T-cell (primary cell): ENCODE data around the gene SRF. TPM values are rescaled to one million over a fixed set of nuclear protein-coding genes. Genes with fewer than 3 reads are reported as not detected.
"Not testable (repeated sequence)": the region's sequence is repeated elsewhere in the genome, so short reads cannot be mapped to it uniquely, and the experiment has no call there.

Experiments
- ATAC-seq, 4 experiments: fragments of 200-7000 bp in 3 of 4; fragments of 150-1000 bp in 1 of 4; cut with Tn5 transposase; replicated peaks in 1 of 4; 1 replicate in 3 of 4; 2 replicates in 1 of 4; pipeline ENCODE4 v1.10.0; 2021; ENCODE audit warnings: moderate library complexity in 3 of 4, mild to moderate bottlenecking in 2 of 4, moderate number of reproducible peaks in 1 of 4
- CTCF ChIA-PET, 2 donors: fragments of 300-600 bp; sonication (Branson Sonifier 250); formaldehyde crosslinking; loops; one replicate each; lab custom pipeline; 2022; ENCODE audit warnings: antibody characterized with exemption in 2 of 2; lab: Charles Lee
- POLR2A ChIA-PET, 2 donors: fragments of 300-600 bp; sonication (Branson Sonifier 250); formaldehyde crosslinking; loops; one replicate each; lab custom pipeline; 2022; ENCODE audit warnings: antibody characterized with exemption in 2 of 2; lab: Charles Lee
- DNase-seq, 35 experiments: peaks; one replicate each; pipeline versions ENCODE4 v3.0.0 to v3.0.0-alpha.2; 2013 to 2023
- H3K27ac ChIP-seq: one replicate; pipeline ENCODE4 v1.5.1; 2013; ENCODE audit warnings: low read length
- H3K27me3 ChIP-seq, 2 experiments: replicated peaks in 1 of 2; 1 replicate in 1 of 2; 2 replicates in 1 of 2; pipeline versions ENCODE4 v1.6.1 to v1.7.0; 2013; ENCODE audit warnings: low read length in 1 of 2, mixed read lengths in 1 of 2; ENCODE audit not compliant: control insufficient read depth in 2 of 2, insufficient read depth in 2 of 2; ENCODE audit errors: extremely low read depth in 1 of 2
- H3K36me3 ChIP-seq, 2 donors: 1 replicate in 1 of 2; 2 replicates in 1 of 2; pipeline versions ENCODE4 v1.6.1 to v1.7.0; 2013; ENCODE audit warnings: low read length in 1 of 2; ENCODE audit not compliant: control insufficient read depth in 2 of 2, insufficient read depth in 1 of 2; ENCODE audit errors: extremely low read depth in 1 of 2
- H3K4me1 ChIP-seq, 2 experiments: 1 replicate in 1 of 2; 2 replicates in 1 of 2; pipeline versions ENCODE4 v1.6.1 to v1.7.0; 2013; ENCODE audit warnings: low read length in 2 of 2, mixed read lengths in 1 of 2; ENCODE audit not compliant: insufficient read depth in 2 of 2, control insufficient read depth in 1 of 2; ENCODE audit errors: extremely low read depth in 1 of 2
- H3K4me3 ChIP-seq, 2 donors: 1 replicate in 1 of 2; 2 replicates in 1 of 2; pipeline versions ENCODE4 v1.5.1 to v1.7.0; 2013; ENCODE audit warnings: mild to moderate bottlenecking in 2 of 2, low read length in 1 of 2, moderate library complexity in 1 of 2; ENCODE audit not compliant: control insufficient read depth in 1 of 2; ENCODE audit errors: extremely low read depth in 1 of 2
- H3K9me3 ChIP-seq: 2 replicates; pipeline ENCODE4 v1.7.0; 2013
- H3K27ac Mint-ChIP-seq, 2 donors: one replicate each; pipeline ENCODE4 v1.8.0; 2020 to 2021; ENCODE audit warnings: mild to moderate bottlenecking in 2 of 2, mixed read lengths in 2 of 2
- H3K27me3 Mint-ChIP-seq, 2 donors: one replicate each; pipeline ENCODE4 v1.8.0; 2021 to 2022; ENCODE audit warnings: mixed read lengths in 2 of 2
- H3K36me3 Mint-ChIP-seq: one replicate; pipeline ENCODE4 v1.8.0; 2021; ENCODE audit warnings: mixed read lengths
- H3K4me1 Mint-ChIP-seq, 3 donors: one replicate each; pipeline ENCODE4 v1.8.0; 2020 to 2022; ENCODE audit warnings: mixed read lengths in 3 of 3, mild to moderate bottlenecking in 1 of 3
- H3K4me3 Mint-ChIP-seq, 3 donors: one replicate each; pipeline ENCODE4 v1.8.0; 2020 to 2022; ENCODE audit warnings: mild to moderate bottlenecking in 3 of 3, mixed read lengths in 3 of 3, moderate library complexity in 3 of 3
- H3K9me3 Mint-ChIP-seq, 3 donors: one replicate each; pipeline ENCODE4 v1.8.0; 2020 to 2022; ENCODE audit warnings: mixed read lengths in 3 of 3
- WGBS: methylation state at CpG from one replicate; pipeline ENCODE4 v1.1.5; 2013; ENCODE audit warnings: missing lambda C conversion rate; ENCODE audit not compliant: insufficient coverage; 5-methylcytosine and 5-hydroxymethylcytosine counted together
- total RNA-seq, 35 experiments: library from RNA in 6 of 35; stranded (reverse) in 6 of 35; fragments of 120-200 nt in 1 of 35; gene quantifications; one replicate each; pipeline versions ENCODE4 v1.2.1 to v1.2.4 and lab custom pipeline; 2013 to 2026

SRF gene
- total RNA-seq, 5 donors from 2014 or later (not counting 1 experiment from before 2014, with no cell fraction given), result 19.6 to 34.1 (median 33.7) TPM

- 75% methylated on average over 9 of the region's 12 CpGs for WGBS
- H3K4me3 ChIP-seq, result no peak overlapping the region
These were observed 43.9 kb upstream of the SRF start for GRCh38 chr6:43127180-43127579.

GRCh38 chr6:43127877-43128276 is 43.2 kb upstream of the SRF start:
- Mint-ChIP-seq H3K27me3 (peaks cover 0 to 2% of the 10 kb centered on the region in 2 donors), H3K4me3 (no peak overlapping the region), H3K9me3 (no peaks in the 10 kb centered on the region), H3K4me1 (no peaks in the 10 kb centered on the region), H3K36me3 (no peaks in the 10 kb centered on the region), H3K27ac (no peak overlapping the region)
- H3K36me3 ChIP-seq, result no peaks in the 10 kb centered on the region
- POLR2A ChIA-PET, result no interaction called here
- H3K27me3 ChIP-seq, result peaks cover 0 to 34% of the 10 kb centered on the region in 2 experiments
- 90% methylated on average over 7 of the region's 11 CpGs for WGBS
- H3K4me1 ChIP-seq, result no peaks in the 10 kb centered on the region
- no peak overlapping the region for H3K27ac ChIP-seq
- no peak overlapping the region for H3K4me3 ChIP-seq
- no peak for DNase-seq
- ATAC-seq, result no peak
- no peaks in the 10 kb centered on the region for H3K9me3 ChIP-seq
- CTCF ChIA-PET, result no interaction called here

More at GRCh38 chr6:43127180-43127579, 43.9 kb upstream of the SRF start:
- DNase-seq (no peak), ATAC-seq (no peak)
- no peaks in the 10 kb centered on the region for H3K9me3 Mint-ChIP-seq
- ChIA-PET CTCF (no interaction called here), POLR2A (no interaction called here)
- H3K27me3 ChIP-seq, result peaks cover 0 to 37% of the 10 kb centered on the region in 2 experiments
- no peaks in the 10 kb centered on the region for H3K9me3 ChIP-seq
- H3K27me3 Mint-ChIP-seq, result peaks cover 0 to 6% of the 10 kb centered on the region in 2 donors
- no peak overlapping the region for H3K27ac ChIP-seq
- H3K4me1 ChIP-seq, result no peaks in the 10 kb centered on the region
- H3K4me1 Mint-ChIP-seq, result no peaks in the 10 kb centered on the region
- no peak overlapping the region for H3K27ac Mint-ChIP-seq
- no peaks in the 10 kb centered on the region for H3K36me3 Mint-ChIP-seq
- H3K36me3 ChIP-seq, result no peaks in the 10 kb centered on the region
- H3K4me3 Mint-ChIP-seq, result no peak overlapping the region

- WGBS, result 92% methylated on average over 15 of the region's 16 CpGs
- no peak overlapping the region for H3K27ac ChIP-seq
- POLR2A ChIA-PET, result no interaction called here
- no peaks in the 10 kb centered on the region for H3K4me1 ChIP-seq
- ATAC-seq (no peak), DNase-seq (no peak)
- Mint-ChIP-seq H3K4me3 (no peak overlapping the region), H3K36me3 (no peaks in the 10 kb centered on the region), H3K27me3 (no peaks in the 10 kb centered on the region), H3K27ac (no peak overlapping the region), H3K9me3 (no peaks in the 10 kb centered on the region), H3K4me1 (no peaks in the 10 kb centered on the region)
- peaks cover 0 to 30% of the 10 kb centered on the region in 2 experiments for H3K27me3 ChIP-seq
- H3K4me3 ChIP-seq, result no peak overlapping the region
- H3K9me3 ChIP-seq, result no peaks in the 10 kb centered on the region
- CTCF ChIA-PET, result no interaction called here
- H3K36me3 ChIP-seq, result no peaks in the 10 kb centered on the region
These were observed 42.1 kb upstream of the SRF start for GRCh38 chr6:43128926-43129325.

- ATAC-seq (peak in 2 of 4 experiments; percentile 51 to 69), DNase-seq (peak in 4 of 35 experiments; percentile 12 to 29 (median 19))
- Histone ChIP-seq H3K36me3 (no peaks in the 10 kb centered on the region), H3K27ac (no peak overlapping the region), H3K9me3 (no peaks in the 10 kb centered on the region), H3K27me3 (peaks cover 0 to 26% of the 10 kb centered on the region in 2 experiments), H3K4me3 (no peak overlapping the region), H3K4me1 (no peaks in the 10 kb centered on the region)
- ChIA-PET CTCF (no interaction called here), POLR2A (no interaction called here)
- Mint-ChIP-seq H3K4me1 (no peaks in the 10 kb centered on the region), H3K36me3 (no peaks in the 10 kb centered on the region), H3K27ac (no peak overlapping the region), H3K4me3 (no peak overlapping the region), H3K27me3 (no peaks in the 10 kb centered on the region), H3K9me3 (no peaks in the 10 kb centered on the region)
- WGBS, result 52% methylated on average over 8 of the region's 15 CpGs
These were observed 41.5 kb upstream of the SRF start for GRCh38 chr6:43129434-43130194.

- 100% methylated on average over 2 of the region's 7 CpGs for WGBS
- H3K27ac Mint-ChIP-seq, result no peak overlapping the region
- no peaks in the 10 kb centered on the region for H3K9me3 ChIP-seq
- peaks cover 0 to 20% of the 10 kb centered on the region in 2 experiments for H3K27me3 ChIP-seq
- no peak overlapping the region for H3K4me3 Mint-ChIP-seq
- DNase-seq, result no peak
- no peaks in the 10 kb centered on the region for H3K36me3 Mint-ChIP-seq
- ChIA-PET CTCF (no interaction called here), POLR2A (no interaction called here)
- H3K4me1 Mint-ChIP-seq, result no peaks in the 10 kb centered on the region
- no peak overlapping the region for H3K27ac ChIP-seq
- H3K4me1 ChIP-seq, result no peaks in the 10 kb centered on the region
- no peaks in the 10 kb centered on the region for H3K9me3 Mint-ChIP-seq
- H3K36me3 ChIP-seq, result no peaks in the 10 kb centered on the region
- no peak for ATAC-seq
- no peak overlapping the region for H3K4me3 ChIP-seq
- no peaks in the 10 kb centered on the region for H3K27me3 Mint-ChIP-seq
These were observed 40.6 kb upstream of the SRF start for GRCh38 chr6:43130429-43130828.

GRCh38 chr6:43131379-43131778 is 39.7 kb upstream of the SRF start:
- 89% methylated on average over 1 of the region's 5 CpGs for WGBS

More at GRCh38 chr6:43131379-43131778, 39.7 kb upstream of the SRF start:
- ATAC-seq, H3K9me3 ChIP-seq, H3K27ac Mint-ChIP-seq, POLR2A ChIA-PET, H3K36me3 ChIP-seq, H3K27ac ChIP-seq, DNase-seq, H3K36me3 Mint-ChIP-seq, H3K27me3 Mint-ChIP-seq, H3K9me3 Mint-ChIP-seq, H3K4me1 ChIP-seq, CTCF ChIA-PET, H3K4me3 Mint-ChIP-seq, H3K4me3 ChIP-seq, H3K4me1 Mint-ChIP-seq: not testable (repeated sequence)
- H3K27me3 ChIP-seq, result peaks cover 0 to 22% of the 10 kb centered on the region in 2 experiments
